WI38 (cell line): ENCODE results near the gene SULT2B1.

ENCODE experiments used
- H3K4me3 ChIP-seq: 2 replicates; pipeline ENCODE4 v1.5.1; 2011; ENCODE audit warnings: low read depth, mild to moderate bottlenecking, control low read depth, low read length
- CTCF ChIP-seq: IDR thresholded peaks from 2 replicates; pipeline ENCODE4 v1.5.1; 2012; ENCODE audit warnings: low read depth, mild to moderate bottlenecking, control low read depth, low read length

The SULT2B1 gene

GRCh38 chr19:48544856-48545750 is 6.9 kb upstream of the SULT2B1 start:
- no peak overlapping the region for H3K4me3 ChIP-seq
- no peak for TF ChIP-seq CTCF

GRCh38 chr19:48547722-48548121 is 4.2 kb upstream of the SULT2B1 start:
- no peak overlapping the region for H3K4me3 ChIP-seq
- TF ChIP-seq CTCF, result no peak

- no peak for TF ChIP-seq CTCF
- no peak overlapping the region for H3K4me3 ChIP-seq
Measured at GRCh38 chr19:48548253-48548911, 3.6 kb upstream of the SULT2B1 start.

- H3K4me3 ChIP-seq, result no peak overlapping the region
- no peak for TF ChIP-seq CTCF
Measured at GRCh38 chr19:48549380-48549779, 2.6 kb upstream of the SULT2B1 start.

- no peak for TF ChIP-seq CTCF
- no peak overlapping the region for H3K4me3 ChIP-seq
Measured at GRCh38 chr19:48552406-48553322, 692 bp downstream of the SULT2B1 start.

GRCh38 chr19:48553676-48554384 is 1.9 kb downstream of the SULT2B1 start:
- H3K4me3 ChIP-seq, result no peak overlapping the region
- no peak for TF ChIP-seq CTCF
